NCI-H82 (cell line): ENCODE results near the gene NXN.
"Not testable (repeated sequence)": the region's sequence is repeated elsewhere in the genome, so short reads cannot be mapped to it uniquely, and the experiment has no call there.

Experiments
- DNase-seq: peaks from one replicate; lab custom pipeline; 2025; lab: John Stamatoyannopoulos, UW

The NXN gene

DNA sequence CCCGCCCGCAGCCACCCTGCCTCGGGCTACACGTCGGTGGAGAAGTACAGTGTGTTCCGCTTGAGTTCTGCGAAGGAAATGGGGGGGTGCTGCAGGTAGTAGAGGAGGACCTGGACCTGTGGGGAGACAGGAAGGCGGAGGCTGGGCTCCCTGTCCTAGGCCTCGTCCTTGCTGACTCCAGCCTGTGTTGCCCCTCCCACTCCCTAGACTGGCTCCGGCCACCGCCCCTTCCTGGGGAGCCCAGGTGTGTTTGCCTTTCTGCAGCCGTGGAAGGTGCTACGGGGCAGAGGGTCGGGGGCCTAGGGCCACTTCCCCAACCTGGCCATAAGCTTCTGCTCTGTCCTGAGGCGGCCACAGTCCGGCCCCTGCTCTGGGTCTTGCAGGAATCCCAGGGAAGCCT lies 26.5 kb upstream of the NXN start:
- DNase-seq, result no peak

- no peak for DNase-seq
Observed at GRCh38 chr17:1005361-1005946, 25.9 kb upstream of the NXN start.

- DNase-seq, result no peak
Observed at GRCh38 chr17:1004769-1005295, 25.3 kb upstream of the NXN start.

- DNase-seq, result no peak
Observed at GRCh38 chr17:1003972-1004768, 24.6 kb upstream of the NXN start.

- no peak for DNase-seq
Observed at GRCh38 chr17:1003633-1003971, 24.0 kb upstream of the NXN start.

GRCh38 chr17:1002771-1003555 lies 23.4 kb upstream of the NXN start:
- DNase-seq, result no peak

DNA sequence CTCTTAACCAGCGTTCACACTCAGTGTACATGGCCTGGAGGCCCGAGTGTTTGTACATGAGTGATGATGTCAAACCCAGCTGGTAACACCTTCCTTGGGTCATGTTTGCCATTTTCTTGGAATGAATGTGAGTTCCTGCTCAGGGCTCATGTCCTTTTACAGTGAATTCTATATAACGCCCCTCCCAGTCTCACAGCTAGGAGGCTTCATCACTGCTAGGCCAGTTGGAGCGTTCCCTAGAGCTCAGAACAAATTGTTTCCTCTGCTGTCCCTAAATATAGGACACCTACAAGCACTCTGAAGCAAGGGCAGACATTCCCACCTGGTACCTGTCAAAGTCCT lies 22.8 kb upstream of the NXN start:
- no peak for DNase-seq

DNA sequence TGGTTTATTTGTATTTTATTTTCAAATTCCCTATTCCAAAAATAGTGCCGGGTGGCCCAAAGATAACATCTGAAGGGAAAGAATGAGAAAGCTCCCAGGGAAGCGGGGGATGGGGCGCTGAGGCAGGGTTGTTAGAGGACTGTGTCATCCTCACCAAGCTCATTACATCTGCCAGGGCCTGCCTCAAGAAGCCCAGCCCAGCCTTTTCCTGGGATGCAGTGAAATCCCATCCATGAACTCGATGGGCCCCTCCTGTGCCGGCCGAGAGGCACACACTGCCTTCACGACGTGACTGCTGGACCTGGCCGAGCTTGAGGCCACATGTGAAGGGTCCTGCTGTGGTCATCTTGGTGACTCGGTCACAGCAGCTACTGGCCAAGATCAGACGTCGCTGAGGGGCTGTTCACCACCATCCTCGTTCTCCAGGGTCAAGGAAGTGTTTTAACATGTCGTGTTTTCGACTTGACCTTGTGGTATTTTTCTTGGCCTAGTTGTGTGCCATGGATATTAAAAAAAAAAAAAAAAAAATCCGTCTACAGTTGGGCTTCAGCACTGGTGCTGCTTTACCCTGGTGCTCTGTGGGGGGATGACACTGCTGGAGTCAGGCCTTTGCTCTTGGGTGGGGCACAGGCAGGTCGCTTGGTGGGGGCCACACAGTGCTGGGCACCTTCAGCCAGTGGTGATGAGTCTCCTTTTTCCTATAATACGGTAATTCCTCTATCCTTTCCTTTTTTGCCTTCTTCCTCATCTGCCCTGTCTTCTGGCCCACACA lies 22.2 kb upstream of the NXN start:
- DNase-seq, result no peak

DNA sequence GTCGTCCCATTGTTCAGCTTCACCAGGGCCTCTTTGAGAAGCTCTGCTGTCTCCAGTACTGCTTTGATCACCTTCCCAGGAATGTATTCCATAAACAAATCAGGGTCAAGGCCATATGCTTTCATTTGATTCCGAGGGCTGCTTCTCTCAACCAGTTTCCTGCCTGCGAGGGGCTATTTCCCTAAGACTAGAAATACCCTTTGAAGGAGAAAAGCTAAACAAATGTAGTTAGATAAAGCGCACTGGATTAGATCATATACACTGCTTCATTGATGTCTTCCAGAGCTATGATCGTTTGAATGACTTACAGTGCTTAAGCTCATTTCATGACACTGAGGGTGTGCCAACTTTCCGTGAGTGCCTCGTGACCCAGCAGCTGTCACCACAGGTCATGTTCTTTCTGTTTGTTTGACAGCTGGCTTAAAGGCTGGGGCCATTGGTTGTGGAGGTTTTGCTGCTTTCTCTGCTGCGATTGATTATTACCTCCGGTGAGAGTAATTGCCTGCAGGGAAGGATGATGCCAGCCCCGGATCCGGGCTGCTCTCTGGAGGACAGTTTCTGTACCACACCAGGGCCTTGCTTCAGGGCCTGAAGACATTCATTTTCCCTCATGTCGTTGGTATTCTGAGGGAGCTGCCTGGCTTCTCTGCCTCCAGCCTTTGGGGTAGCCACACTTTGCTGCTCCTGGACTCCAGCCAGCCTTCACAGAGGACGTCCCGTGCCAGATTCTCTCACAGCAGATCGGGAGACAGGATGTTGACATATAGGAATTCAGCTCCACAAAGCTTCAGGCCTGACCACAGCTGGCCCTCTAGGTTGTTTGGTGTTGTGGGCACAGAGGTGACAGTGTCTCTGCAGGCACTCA lies 21.3 kb upstream of the NXN start:
- DNase-seq, result no peak

DNA sequence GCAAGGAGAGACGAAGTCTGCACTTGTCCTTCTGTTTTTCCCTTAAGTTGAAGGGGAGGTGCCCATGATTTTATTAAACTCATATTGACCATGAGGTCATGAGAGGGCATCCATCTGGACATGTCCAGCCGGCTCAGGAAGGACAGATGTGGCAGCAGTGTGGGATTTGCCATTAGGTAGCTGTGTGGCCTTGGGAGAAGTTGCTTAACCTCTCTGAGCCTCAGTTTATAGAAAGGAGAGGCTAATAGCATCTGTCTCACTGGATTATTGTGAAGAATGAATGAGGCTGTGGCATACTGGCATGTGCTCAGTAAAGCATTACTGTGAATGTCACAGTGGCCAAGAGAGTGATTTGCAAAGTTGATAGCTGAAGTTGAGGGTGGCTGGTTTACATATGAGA lies 18.5 kb upstream of the NXN start:
- no peak for DNase-seq

GRCh38 chr17:996554-997344 lies 17.2 kb upstream of the NXN start, which contains the start of gene TIMM22:
TIMM22 (plus strand) TSS chr17:997129; CDS start chr17:997143, 14 bp downstream.
- peak; percentile 99 for DNase-seq

GRCh38 chr17:995324-995723 lies 15.7 kb upstream of the NXN start:
- DNase-seq, result not testable (repeated sequence)

GRCh38 chr17:992933-993332 lies 13.4 kb upstream of the NXN start:
- peak; percentile 43 for DNase-seq

- no peak for DNase-seq
Observed at GRCh38 chr17:988561-988960, 9.0 kb upstream of the NXN start.

GRCh38 chr17:987931-988330 lies 8.4 kb upstream of the NXN start:
- DNase-seq, result no peak

GRCh38 chr17:986322-986929 lies 6.8 kb upstream of the NXN start:
- DNase-seq, result no peak

DNA sequence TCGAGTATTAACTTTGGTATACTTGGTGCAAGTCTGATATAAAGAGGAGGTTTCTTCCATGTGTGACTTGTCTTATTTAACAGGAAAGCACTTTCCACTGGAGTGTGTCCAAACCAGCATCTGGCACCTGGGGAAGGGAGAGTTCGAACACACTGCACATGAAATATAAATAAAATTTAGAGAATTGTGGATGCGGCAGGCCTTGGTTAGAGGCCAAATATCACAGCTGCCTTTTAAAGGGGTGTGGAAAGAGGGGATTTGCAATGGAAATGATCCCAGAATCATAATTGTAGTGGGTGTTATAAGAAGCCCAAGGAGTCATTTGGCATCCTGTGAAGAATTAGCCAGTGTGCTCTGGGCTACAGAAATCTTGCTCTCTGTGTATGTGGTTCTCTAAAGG lies 4.3 kb upstream of the NXN start:
- no peak for DNase-seq

DNA sequence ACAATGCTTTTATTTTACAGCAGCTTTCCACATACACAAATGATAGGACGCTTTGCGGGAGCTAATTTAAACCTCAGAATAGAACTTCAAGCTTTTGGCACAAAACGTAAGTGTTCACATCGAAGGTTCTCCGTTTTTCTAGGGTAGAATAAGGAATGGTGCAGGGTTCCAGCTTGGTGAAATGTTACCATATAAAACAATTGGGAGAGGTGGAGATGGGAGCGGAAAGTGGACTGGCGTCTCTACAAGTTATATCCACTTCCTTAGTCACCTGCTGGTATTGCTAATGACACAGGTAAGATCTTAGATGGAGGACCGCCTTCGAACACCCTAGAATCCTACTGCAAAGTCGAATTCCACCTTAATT lies 1.7 kb upstream of the NXN start:
- DNase-seq, result no peak

DNA sequence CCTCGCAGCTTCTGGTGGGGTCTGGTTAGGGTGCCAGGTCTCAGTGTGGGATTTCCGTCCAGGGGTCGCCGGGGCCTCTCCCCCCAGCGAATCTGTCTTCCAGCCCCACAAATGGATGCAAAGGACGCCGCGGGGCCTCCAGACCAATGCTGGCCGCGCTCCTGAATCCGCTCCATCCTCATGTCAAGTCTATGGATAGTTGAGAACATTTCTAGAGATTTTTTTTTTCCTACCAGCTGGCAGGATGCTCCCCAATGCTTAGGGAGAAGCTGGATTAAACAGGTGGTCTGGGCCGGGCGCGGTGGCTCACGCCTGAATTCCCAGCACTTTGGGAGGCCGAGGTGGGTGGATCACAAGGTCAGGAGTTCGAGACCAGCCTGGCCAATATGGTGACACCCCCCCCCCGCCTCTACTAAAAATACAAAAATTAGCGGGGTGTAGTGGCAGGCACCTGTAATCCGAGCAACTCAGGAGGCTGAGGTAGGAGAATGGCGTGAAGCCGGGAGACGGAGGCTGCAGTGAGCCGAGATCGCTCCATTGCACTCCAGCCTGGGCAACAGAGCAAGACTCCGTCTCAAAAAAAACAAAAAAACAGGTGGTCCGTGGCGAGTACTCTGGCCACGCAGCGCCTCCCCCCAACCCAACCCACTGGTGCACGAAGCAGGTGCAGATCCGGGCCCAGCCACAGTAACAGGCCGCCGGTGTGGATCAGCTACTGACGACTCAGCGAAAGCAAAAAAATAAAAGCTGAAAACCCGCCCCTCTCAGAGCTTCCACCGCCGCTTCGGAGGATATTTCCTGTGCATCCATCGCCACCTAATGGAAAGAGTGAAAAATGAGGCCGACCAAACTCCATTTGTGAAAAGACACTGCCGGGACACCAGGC lies 1.1 kb upstream of the NXN start:
- peak; percentile 96 for DNase-seq
